SKM-1 treated with dmso at 0.1 percent for 144 hours (cell line): Measurements from ENCODE around the gene MEOX1.
"Not testable (repeated sequence)": the region's sequence is repeated elsewhere in the genome, so short reads cannot be mapped to it uniquely, and the experiment has no call there.

Experiments used
- DNase-seq: peaks from one replicate; lab custom pipeline; 2025; ENCODE audit not compliant: unreplicated experiment; lab: John Stamatoyannopoulos, UW

The MEOX1 gene

GRCh38 chr17:43620581-43620980 lies 41.1 kb downstream of the MEOX1 start:
- DNase-seq: no peak

GRCh38 chr17:43620147-43620546 lies 41.6 kb downstream of the MEOX1 start:
- no peak for DNase-seq

GRCh38 chr17:43619705-43620104 lies 42.0 kb downstream of the MEOX1 start:
- DNase-seq: no peak

GRCh38 chr17:43618276-43618675 lies 43.4 kb downstream of the MEOX1 start:
- DNase-seq: no peak

GRCh38 chr17:43616852-43617251 lies 44.9 kb downstream of the MEOX1 start:
- no peak for DNase-seq

GRCh38 chr17:43616421-43616820 lies 45.3 kb downstream of the MEOX1 start:
- no peak for DNase-seq

GRCh38 chr17:43616029-43616351 lies 45.7 kb downstream of the MEOX1 start:
- no peak for DNase-seq

- DNase-seq: peak; percentile 89
These were observed 46.2 kb downstream of the MEOX1 start for GRCh38 chr17:43615330-43616028.

GRCh38 chr17:43614561-43614960 lies 47.2 kb downstream of the MEOX1 start:
- no peak for DNase-seq

GRCh38 chr17:43613917-43614316 lies 47.8 kb downstream of the MEOX1 start:
- DNase-seq: no peak

GRCh38 chr17:43612515-43612914 lies 49.2 kb downstream of the MEOX1 start:
- no peak for DNase-seq

- no peak for DNase-seq
These were observed 50.3 kb downstream of the MEOX1 start for GRCh38 chr17:43611230-43611969.

- no peak for DNase-seq
These were observed 51.9 kb downstream of the MEOX1 start for GRCh38 chr17:43609613-43610385.

- DNase-seq: no peak
These were observed 53.4 kb downstream of the MEOX1 start for GRCh38 chr17:43608313-43608712.

- DNase-seq: no peak
These were observed 57.2 kb downstream of the MEOX1 start for GRCh38 chr17:43604549-43604948.

GRCh38 chr17:43603321-43603720 lies 58.4 kb downstream of the MEOX1 start:
- DNase-seq: no peak

GRCh38 chr17:43602556-43602955 lies 59.2 kb downstream of the MEOX1 start:
- not testable (repeated sequence) for DNase-seq

- no peak for DNase-seq
These were observed 60.3 kb downstream of the MEOX1 start for GRCh38 chr17:43601280-43602039.

GRCh38 chr17:43599835-43600234 lies 61.9 kb downstream of the MEOX1 start:
- DNase-seq: peak; percentile 19

- DNase-seq: no peak
These were observed 62.7 kb downstream of the MEOX1 start for GRCh38 chr17:43599046-43599395.

- DNase-seq: no peak
These were observed 63.2 kb downstream of the MEOX1 start for GRCh38 chr17:43598357-43599045.
